NCI-H748 treated with DMSO at 0.1 percent for 48 hours (cell line): Measurements from ENCODE around the gene PGAP6.
"Not testable (repeated sequence)": the region's sequence is repeated elsewhere in the genome, so short reads cannot be mapped to it uniquely, and the experiment has no call there.

Source experiments
- DNase-seq: peaks from one replicate; lab custom pipeline; 2025; lab: John Stamatoyannopoulos, UW

The PGAP6 gene, protein sequence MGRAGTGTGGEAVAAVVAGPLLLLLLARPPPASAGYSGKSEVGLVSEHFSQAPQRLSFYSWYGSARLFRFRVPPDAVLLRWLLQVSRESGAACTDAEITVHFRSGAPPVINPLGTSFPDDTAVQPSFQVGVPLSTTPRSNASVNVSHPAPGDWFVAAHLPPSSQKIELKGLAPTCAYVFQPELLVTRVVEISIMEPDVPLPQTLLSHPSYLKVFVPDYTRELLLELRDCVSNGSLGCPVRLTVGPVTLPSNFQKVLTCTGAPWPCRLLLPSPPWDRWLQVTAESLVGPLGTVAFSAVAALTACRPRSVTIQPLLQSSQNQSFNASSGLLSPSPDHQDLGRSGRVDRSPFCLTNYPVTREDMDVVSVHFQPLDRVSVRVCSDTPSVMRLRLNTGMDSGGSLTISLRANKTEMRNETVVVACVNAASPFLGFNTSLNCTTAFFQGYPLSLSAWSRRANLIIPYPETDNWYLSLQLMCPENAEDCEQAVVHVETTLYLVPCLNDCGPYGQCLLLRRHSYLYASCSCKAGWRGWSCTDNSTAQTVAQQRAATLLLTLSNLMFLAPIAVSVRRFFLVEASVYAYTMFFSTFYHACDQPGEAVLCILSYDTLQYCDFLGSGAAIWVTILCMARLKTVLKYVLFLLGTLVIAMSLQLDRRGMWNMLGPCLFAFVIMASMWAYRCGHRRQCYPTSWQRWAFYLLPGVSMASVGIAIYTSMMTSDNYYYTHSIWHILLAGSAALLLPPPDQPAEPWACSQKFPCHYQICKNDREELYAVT

GRCh38 chr16:381789-382717, at the start of gene PGAP6:
Gene PGAP6 (minus strand): TSS chr16:381978. CDS start chr16:381821, 157 bp downstream.
- DNase-seq: peak; percentile 2

- no peak for DNase-seq
Observed at GRCh38 chr16:430904-431303, 49.1 kb upstream of the PGAP6 start.

DNA sequence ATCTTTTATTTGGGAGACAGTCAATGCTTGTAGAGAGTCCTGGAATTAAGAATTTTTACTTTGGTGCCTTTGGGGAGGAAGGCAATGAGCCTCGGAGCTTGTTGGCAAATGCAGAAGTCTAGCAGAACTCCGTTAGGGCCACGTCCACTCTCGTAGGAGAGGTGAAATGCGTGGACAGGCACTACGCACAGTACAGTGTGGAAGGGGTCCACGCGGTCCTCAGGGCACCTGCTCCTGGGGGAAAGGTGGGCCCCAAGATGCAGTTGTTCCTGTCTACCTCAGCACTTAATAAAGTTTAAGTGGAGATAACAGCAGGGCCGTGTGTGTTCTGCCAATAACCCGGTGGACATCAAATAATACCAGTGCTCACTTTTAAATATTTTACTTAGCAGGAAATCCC, 45.5 kb upstream of the PGAP6 start:
- DNase-seq: no peak

DNA sequence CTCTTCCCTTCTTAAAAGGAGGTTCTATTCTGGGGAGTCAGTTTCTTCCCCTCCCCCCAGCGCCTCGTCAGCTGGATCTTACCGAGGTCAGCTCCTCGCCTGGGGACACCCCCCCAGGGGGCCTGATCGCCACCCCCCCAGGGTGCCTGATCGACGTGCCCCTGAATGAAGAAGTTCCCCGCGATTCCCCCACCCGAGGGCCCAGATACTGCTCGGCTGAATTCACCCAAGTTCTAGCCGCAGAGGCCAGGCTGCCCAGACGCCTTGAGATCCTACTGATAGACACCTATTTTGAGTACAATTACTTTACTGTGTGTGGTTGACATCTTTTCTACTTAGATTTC, 45.1 kb upstream of the PGAP6 start:
- DNase-seq: no peak

DNA sequence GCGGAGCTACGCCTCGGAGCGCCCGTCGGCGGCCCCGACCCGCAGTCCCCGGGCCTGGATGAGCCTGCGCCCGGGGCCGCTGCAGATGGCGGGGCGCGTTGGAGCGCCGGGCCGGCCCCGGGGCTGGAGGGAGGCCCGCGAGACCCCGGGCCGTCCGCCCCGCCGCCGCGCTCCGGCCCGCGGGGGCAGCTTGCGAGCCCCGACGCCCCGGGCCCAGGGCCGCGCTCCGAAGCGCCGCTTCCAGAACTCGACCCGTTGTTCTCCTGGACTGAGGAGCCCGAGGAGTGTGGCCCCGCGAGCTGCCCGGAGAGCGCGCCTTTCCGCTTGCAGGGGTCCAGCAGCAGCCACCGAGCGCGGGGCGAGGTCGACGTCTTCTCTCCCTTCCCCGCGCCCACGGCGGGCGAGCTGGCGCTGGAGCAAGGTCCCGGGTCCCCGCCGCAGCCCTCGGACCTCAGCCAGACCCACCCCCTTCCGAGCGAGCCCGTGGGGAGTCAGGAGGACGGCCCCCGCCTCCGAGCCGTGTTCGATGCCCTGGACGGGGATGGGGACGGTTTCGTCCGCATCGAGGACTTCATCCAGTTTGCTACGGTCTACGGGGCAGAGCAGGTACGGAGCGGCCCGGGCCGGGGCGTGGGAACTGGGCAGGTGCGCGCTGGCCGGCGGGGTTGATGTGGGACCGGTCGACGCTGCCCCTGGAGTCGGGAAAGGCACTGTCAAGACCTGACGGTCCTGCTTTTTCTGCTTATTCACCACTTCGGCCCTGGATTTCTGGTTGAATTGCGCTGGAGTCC, 44.5 kb upstream of the PGAP6 start:
- DNase-seq: no peak

- DNase-seq: peak; percentile 25
Observed at GRCh38 chr16:425740-426114, 43.9 kb upstream of the PGAP6 start.

GRCh38 chr16:425082-425718, 43.4 kb upstream of the PGAP6 start, which contains the start of gene RAB11FIP3:
Gene RAB11FIP3 (plus strand): TSS chr16:425649. CDS start chr16:426007, 358 bp downstream.
- peak; percentile 56 for DNase-seq

DNA sequence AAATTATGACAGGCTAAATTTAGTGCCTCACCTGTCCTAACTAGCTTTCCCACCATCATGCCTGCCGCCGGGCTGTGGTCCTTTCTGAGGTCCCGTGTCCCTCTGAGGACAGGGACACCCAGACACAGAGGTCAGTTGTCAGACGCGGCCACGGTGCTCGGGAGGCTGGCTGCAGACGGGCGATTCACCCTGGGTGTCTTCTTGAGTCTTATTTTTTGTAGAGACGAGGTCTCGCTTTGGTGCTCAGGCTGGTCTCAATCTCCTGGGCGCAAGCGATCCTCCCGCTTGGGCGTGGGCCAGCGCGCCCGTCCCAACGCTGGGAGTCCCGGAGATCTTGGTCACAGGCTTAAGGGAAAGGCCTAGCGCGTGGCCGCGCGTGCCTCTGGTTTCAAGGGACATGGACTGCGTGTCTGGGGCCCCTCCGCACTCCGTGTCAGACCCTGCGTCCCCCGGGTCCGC, 42.9 kb upstream of the PGAP6 start:
- no peak for DNase-seq

DNA sequence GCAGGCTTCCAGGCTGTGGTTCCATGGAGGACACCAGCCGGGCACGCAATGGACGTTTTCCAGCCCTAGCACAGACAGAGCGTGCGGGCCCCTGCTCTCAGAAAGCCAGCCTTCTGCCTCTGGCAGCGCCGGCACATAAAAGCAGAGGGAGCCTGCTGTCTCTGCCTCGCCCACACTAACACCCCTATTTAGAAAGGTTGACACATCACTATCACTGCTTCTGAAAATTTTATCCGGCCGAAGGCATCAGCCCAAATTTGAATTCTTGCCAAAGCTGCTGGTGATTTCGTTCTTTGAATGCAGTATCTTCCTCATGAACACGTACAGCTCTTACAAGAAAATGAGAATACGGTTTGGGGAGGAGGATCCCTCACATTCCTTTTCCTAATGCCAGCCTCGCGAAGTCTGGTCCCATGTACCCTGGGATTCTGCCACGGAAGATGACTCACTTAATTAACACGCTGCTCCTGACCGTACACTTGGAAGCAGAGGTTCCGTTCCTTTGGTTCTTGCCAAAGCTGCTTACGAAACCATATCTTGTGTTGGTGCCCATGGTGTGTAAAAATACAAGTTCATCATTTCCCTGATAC, 42.4 kb upstream of the PGAP6 start:
- DNase-seq: no peak

DNA sequence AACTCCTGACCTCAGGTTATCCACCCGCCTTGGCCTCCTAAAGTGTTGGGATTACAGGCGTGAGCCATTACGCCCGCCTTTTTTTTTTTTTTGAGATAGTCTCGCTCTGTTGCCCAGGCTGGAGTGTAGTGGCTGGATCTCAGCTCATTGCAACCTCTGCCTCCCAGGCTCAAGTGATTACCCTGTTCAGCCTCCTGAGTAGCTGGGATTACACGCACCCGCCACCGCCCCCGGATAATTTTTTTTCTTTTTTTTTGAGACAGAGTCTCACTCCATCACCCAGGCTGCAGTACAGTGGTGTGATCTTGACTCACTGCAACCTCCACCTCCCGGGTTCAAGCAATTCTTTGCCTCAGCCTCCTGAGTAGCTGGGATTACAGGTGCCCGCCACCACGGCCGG, 40.4 kb upstream of the PGAP6 start:
- not testable (repeated sequence) for DNase-seq

- DNase-seq: not testable (repeated sequence)
Observed at GRCh38 chr16:415170-415498, 33.4 kb upstream of the PGAP6 start.

DNA sequence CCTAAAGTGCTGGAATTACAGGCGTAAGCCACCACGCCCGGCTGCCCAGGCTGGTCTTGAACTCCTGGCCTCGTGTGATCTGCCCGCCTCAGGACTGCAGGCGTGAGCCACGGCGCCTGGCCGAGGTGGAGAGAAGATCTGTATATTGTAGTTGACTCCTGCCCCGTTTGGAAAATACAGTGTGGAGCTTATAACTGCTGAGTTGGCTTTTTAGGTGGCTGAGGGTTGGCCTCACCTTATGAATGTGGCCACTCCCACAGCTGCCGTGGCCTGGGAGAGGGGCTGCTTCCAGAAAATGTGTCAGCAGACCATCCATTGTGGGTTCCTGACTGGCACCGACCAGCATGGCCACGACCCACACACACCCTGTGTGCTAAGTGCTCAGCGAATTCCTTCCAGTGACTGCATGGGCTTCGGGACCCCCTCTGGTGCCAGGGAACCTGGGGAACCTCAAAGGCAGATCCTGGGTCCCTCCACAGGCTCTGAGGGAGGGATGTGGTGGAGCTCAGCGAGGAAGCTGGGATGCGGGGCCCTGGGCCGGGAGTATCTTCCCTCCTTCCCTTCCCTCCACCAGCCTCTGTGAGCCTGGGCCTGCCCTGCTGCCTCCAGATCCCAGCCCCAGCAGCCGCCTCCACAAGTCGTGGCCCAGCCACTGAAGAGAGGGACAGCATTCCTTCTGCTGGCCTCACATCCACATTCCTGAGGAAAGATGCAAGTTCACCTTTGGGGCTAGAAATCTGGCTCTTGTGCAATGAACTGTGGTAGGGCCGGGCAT, 32.8 kb upstream of the PGAP6 start:
- DNase-seq: no peak

DNA sequence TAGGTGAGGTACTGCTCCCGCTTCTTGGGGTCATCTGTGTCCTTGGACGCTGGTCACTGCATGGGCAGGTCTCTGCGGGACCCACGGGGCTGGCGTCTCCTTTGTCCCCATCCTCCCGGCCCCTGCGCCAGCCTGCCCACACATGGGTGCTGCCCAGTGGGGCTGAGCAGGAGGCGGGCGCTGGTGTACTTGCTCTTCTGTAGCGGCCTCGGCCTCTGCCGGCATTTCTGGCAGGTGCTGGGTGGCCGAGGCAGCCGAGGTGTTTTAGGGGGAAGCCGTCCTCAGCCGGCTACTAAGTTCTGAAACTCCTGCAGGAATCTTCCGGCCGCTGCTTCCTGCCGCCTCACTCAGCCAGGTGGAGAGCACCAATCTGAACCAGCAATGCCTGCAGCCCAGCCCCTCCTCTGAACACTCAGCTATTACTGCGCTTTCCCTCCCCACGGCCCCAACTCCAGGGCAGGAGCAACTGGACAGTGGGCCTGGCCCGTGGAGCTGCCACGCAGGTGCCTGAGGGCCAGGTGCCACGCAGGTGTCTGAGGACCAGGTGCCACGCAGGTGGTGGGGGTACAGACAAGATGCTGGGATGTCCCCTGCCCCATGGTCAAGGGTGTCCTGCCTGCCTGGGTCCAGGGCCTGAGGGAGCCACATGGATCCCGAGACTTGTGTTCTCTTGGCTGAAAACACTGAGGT, 29.9 kb upstream of the PGAP6 start:
- DNase-seq: no peak

DNA sequence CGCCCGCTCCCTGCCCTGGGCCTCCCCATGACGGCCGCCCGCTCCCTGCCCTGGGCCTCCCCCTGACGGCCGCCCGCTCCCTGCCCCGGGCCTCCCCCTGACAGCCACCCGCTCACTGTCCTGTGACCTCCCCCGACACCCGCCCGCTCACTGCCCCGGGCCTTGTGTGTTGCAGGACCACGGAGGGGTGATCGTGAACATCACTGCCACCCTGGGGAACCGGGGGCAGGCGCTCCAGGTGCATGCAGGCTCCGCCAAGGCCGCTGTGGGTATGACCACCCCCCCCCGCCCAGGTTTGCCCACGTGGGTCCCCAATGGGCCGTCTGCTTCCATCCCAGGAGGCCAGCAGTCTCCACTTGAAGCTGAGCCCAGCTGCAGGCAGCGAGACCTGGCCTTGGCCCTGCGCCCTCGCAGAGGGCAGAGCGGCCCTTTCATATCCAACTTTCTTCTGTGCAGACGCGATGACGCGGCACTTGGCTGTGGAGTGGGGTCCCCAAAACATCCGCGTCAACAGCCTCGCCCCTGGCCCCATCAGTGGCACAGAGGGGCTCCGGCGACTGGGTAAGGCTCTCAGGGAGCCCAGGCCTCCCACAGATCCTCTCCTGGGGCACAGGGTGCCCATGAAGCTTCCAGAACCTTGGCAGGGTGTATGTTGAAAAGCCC, 28.9 kb upstream of the PGAP6 start:
- DNase-seq: no peak

DNA sequence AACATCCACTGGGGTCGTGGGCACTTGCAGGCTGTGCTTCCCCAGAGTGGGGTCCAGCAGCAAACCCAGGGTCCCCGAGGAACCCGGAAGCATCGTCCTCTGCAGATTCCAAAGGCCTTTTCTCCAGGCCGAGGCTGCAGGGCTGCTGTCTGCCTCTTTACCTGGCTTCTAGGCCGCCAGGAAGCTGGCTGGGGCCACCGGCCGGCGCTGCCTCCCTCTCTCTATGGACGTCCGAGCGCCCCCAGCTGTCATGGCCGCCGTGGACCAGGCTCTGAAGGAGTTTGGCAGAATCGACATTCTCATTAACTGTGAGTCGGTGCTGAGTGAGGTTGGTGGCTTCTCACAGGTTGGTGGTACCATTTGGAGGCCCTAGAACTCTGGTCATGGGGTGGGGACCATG, 25.5 kb upstream of the PGAP6 start:
- DNase-seq: no peak

DNA sequence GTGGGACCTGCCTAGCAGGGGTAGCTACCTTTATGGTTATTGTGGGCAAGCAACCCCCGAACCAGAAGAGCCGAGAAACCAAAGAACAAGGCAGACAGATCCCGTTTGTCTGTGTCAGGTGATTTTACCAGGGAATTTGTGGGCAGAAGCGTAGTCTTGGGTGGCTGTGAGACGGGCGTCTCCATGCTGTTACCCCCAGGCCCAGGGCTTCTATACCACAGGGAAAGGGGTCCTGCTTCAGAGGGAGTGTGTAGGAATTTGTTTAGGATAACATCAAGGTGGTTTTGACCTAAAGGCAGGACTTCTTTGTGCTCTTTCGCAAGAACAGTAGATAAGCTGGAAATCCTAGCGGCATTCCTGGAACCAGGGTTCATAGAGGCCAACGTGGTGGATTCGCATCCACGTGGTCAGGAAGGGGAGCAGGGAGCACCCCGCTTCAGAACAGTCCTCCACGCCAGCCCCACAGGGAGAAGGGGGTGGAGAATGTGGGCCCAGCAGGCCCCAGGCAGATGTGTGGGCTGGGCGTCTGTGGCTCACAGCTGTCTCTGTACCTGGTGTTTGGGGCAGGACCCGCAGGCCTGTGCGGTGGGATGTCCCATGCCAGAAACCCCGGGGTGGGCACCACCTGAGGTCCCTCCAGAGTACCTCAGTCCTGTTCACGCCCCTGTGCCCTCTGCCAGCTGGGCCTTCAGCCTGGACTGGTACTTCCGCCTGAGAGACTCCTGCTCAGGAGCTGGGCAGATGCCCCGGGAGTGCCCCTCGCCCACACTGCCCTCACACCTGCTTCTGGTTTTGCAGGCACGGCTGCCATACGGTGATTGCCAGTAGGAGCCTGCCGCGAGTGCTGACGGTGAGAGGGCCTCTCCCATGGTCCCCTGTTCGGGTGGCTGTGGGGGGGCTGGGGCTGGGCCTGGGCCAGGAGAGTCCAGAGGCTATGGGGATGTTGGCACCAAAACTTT, 24.0 kb upstream of the PGAP6 start:
- no peak for DNase-seq

GRCh38 chr16:404971-405486, 23.3 kb upstream of the PGAP6 start:
- no peak for DNase-seq
